WTC11 (cell line): Measurements from ENCODE around the gene G0S2. TPM values are rescaled to one million over a fixed set of nuclear protein-coding genes. Genes with fewer than 3 reads are reported as not detected.

Source experiments
- ATAC-seq: fragments of 200-7000 bp; cut with Tn5 transposase; 2 replicates; pipeline ENCODE4 v1.10.0; 2021; ENCODE audit warnings: mild to moderate bottlenecking, moderate library complexity
- CTCF ChIA-PET: fragments of 300-600 bp; sonication (Branson Sonifier 250); formaldehyde crosslinking; loops from one replicate; lab custom pipeline; 2021; ENCODE audit warnings: antibody characterized with exemption; lab: Charles Lee
- POLR2A ChIA-PET: fragments of 350-600 bp; sonication (Branson Sonifier 250); formaldehyde crosslinking; loops from one replicate; lab custom pipeline; 2021; ENCODE audit warnings: antibody characterized with exemption; lab: Charles Lee
- DNase-seq: peaks from one replicate; pipeline ENCODE4 v3.0.0; 2021; ENCODE audit warnings: low spot score
- H3K27ac Mint-ChIP-seq: 2 replicates; pipeline ENCODE4 v1.8.0; 2021; ENCODE audit warnings: mixed read lengths
- H3K27me3 Mint-ChIP-seq: 2 replicates; pipeline ENCODE4 v1.8.0; 2021; ENCODE audit warnings: low read depth, mild to moderate bottlenecking, moderate library complexity, mixed read lengths
- H3K36me3 Mint-ChIP-seq: 2 replicates; pipeline ENCODE4 v1.8.0; 2021; ENCODE audit warnings: mixed read lengths
- H3K4me1 Mint-ChIP-seq: 2 replicates; pipeline ENCODE4 v1.8.0; 2022; ENCODE audit warnings: mixed read lengths
- H3K4me3 Mint-ChIP-seq: 2 replicates; pipeline ENCODE4 v1.8.0; 2021; ENCODE audit warnings: mild to moderate bottlenecking, moderate library complexity, mixed read lengths
- H3K9me3 Mint-ChIP-seq: 2 replicates; pipeline ENCODE4 v1.8.0; 2021; ENCODE audit warnings: mixed read lengths
- ATF1 ChIP-seq: sonication (generic); formaldehyde crosslinking; IDR thresholded peaks from 2 replicates; pipeline ENCODE4 v1.8.1; 2023; ENCODE audit warnings: mild to moderate bottlenecking, moderate library complexity, missing genetic modification reagents
- CREB1 ChIP-seq: sonication (generic); formaldehyde crosslinking; IDR thresholded peaks from 2 replicates; pipeline ENCODE4 v1.8.0; 2023; ENCODE audit warnings: mild to moderate bottlenecking, missing genetic modification reagents
- CTCF ChIP-seq: fragments of 200-600 bp; IDR thresholded peaks from 2 replicates; pipeline ENCODE4 v1.8.0; 2022; ENCODE audit warnings: antibody characterized with exemption
- ELF4 ChIP-seq: sonication (generic); formaldehyde crosslinking; IDR thresholded peaks from 2 replicates; pipeline ENCODE4 v1.8.1; 2022; ENCODE audit warnings: low read depth, mild to moderate bottlenecking, moderate library complexity, missing genetic modification reagents
- ESRRA ChIP-seq: sonication (generic); formaldehyde crosslinking; IDR thresholded peaks from 2 replicates; pipeline ENCODE4 v1.8.1; 2022; ENCODE audit warnings: mild to moderate bottlenecking, missing genetic modification reagents, borderline replicate concordance
- ETV6 ChIP-seq: sonication (generic); formaldehyde crosslinking; IDR thresholded peaks from 2 replicates; pipeline ENCODE4 v1.8.1; 2022; ENCODE audit warnings: mild to moderate bottlenecking, missing genetic modification reagents
- FOXK1 ChIP-seq: sonication (generic); formaldehyde crosslinking; IDR thresholded peaks from 2 replicates; pipeline ENCODE4 v1.8.0; 2022; ENCODE audit warnings: mild to moderate bottlenecking, moderate library complexity, missing genetic modification reagents
- GTF2I ChIP-seq: fragments of 250-450 bp; sonication (Bioruptor Pico); conservative IDR thresholded peaks from 2 replicates; pipeline ENCODE4 v1.4.0; 2021; ENCODE audit warnings: mild to moderate bottlenecking
- JAZF1 ChIP-seq: fragments of 250-450 bp; sonication (Bioruptor Pico); IDR thresholded peaks from 2 replicates; pipeline ENCODE4 v1.9.0; 2021; ENCODE audit warnings: moderate library complexity, mild to moderate bottlenecking, inconsistent platforms
- KAT7 ChIP-seq: sonication (generic); formaldehyde crosslinking; IDR thresholded peaks from 2 replicates; pipeline ENCODE4 v1.8.1; 2023; ENCODE audit warnings: missing genetic modification reagents, mild to moderate bottlenecking, borderline replicate concordance
- MXD4 ChIP-seq: fragments of 250-450 bp; sonication (Bioruptor Pico); IDR thresholded peaks from 2 replicates; pipeline ENCODE4 v1.8.0; 2021; ENCODE audit warnings: mild to moderate bottlenecking, moderate library complexity, borderline replicate concordance
- NFYB ChIP-seq: sonication (generic); formaldehyde crosslinking; conservative IDR thresholded peaks from 2 replicates; pipeline ENCODE4 v1.8.0; 2022; ENCODE audit warnings: low read depth, missing genetic modification reagents
- SMAD4 ChIP-seq: sonication (generic); formaldehyde crosslinking; IDR thresholded peaks from 2 replicates; pipeline ENCODE4 v1.8.0; 2022; ENCODE audit warnings: mild to moderate bottlenecking, missing genetic modification reagents
- TCF7 ChIP-seq: sonication (generic); formaldehyde crosslinking; IDR thresholded peaks from 2 replicates; pipeline ENCODE4 v1.8.0; 2022; ENCODE audit warnings: mild to moderate bottlenecking, low read depth, missing genetic modification reagents, moderate library complexity
- ZBTB21 ChIP-seq: sonication (generic); formaldehyde crosslinking; IDR thresholded peaks from 2 replicates; pipeline ENCODE4 v1.8.1; 2023; ENCODE audit warnings: mild to moderate bottlenecking, missing genetic modification reagents, borderline replicate concordance
- ZNF138 ChIP-seq: sonication (generic); formaldehyde crosslinking; conservative IDR thresholded peaks from 2 replicates; pipeline ENCODE4 v1.8.1; 2022; ENCODE audit warnings: mild to moderate bottlenecking, moderate library complexity, missing genetic modification reagents
- ZNF219 ChIP-seq: sonication (generic); formaldehyde crosslinking; IDR thresholded peaks from 2 replicates; pipeline ENCODE4 v1.8.0; 2023; ENCODE audit warnings: missing genetic modification reagents, mild to moderate bottlenecking, borderline replicate concordance
- ZNF416 ChIP-seq: fragments of 250-450 bp; sonication (Bioruptor Pico); IDR thresholded peaks from 2 replicates; pipeline ENCODE4 v1.9.0; 2021; ENCODE audit warnings: mild to moderate bottlenecking, inconsistent platforms
- ZNF423 ChIP-seq: fragments of 250-450 bp; sonication (Bioruptor Pico); IDR thresholded peaks from 2 replicates; pipeline ENCODE4 v2.1.2; 2022; ENCODE audit warnings: mild to moderate bottlenecking, moderate library complexity
- total RNA-seq: library from RNA; stranded (reverse); gene quantifications from 3 replicates; pipeline ENCODE4 v1.2.3, GENCODE V29; 2021
- TF ChIP-seq, protein P1 (sequence below): sonication (generic); formaldehyde crosslinking; IDR thresholded peaks from 2 replicates; pipeline ENCODE4 v1.8.1; 2022; ENCODE audit warnings: missing genetic modification reagents, borderline replicate concordance
- TF ChIP-seq, protein P2 (sequence below): sonication (generic); formaldehyde crosslinking; IDR thresholded peaks from 2 replicates; pipeline ENCODE4 v1.8.1; 2023; ENCODE audit warnings: mild to moderate bottlenecking, missing genetic modification reagents, moderate library complexity
- TF ChIP-seq, protein P3 (sequence below): sonication (generic); formaldehyde crosslinking; IDR thresholded peaks from 2 replicates; pipeline ENCODE4 v1.8.1; 2023; ENCODE audit warnings: mild to moderate bottlenecking, missing genetic modification reagents, borderline replicate concordance

The G0S2 gene
- total RNA-seq, 1 experiment from 2014 or later: 0.81 TPM

GRCh38 chr1:209707308-209707707 lies 32.1 kb downstream of the G0S2 start (continued):
- TF ChIP-seq CTCF (no peak), ELF4 (CRISPR knock-in tag) (no peak), GTF2I (CRISPR knock-in tag) (no peak), TCF7 (CRISPR knock-in tag) (no peak), JAZF1 (no peak), ETV6 (CRISPR knock-in tag) (no peak), CREB1 (CRISPR knock-in tag) (no peak), FOXK1 (CRISPR knock-in tag) (no peak), ZBTB21 (no peak), NFYB (no peak)
- TF ChIP-seq, protein P1, sequence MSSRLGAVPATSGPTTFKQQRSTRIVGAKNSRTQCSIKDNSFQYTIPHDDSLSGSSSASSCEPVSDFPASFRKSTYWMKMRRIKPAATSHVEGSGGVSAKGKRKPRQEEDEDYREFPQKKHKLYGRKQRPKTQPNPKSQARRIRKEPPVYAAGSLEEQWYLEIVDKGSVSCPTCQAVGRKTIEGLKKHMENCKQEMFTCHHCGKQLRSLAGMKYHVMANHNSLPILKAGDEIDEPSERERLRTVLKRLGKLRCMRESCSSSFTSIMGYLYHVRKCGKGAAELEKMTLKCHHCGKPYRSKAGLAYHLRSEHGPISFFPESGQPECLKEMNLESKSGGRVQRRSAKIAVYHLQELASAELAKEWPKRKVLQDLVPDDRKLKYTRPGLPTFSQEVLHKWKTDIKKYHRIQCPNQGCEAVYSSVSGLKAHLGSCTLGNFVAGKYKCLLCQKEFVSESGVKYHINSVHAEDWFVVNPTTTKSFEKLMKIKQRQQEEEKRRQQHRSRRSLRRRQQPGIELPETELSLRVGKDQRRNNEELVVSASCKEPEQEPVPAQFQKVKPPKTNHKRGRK (CRISPR knock-in tag): no peak

DNA sequence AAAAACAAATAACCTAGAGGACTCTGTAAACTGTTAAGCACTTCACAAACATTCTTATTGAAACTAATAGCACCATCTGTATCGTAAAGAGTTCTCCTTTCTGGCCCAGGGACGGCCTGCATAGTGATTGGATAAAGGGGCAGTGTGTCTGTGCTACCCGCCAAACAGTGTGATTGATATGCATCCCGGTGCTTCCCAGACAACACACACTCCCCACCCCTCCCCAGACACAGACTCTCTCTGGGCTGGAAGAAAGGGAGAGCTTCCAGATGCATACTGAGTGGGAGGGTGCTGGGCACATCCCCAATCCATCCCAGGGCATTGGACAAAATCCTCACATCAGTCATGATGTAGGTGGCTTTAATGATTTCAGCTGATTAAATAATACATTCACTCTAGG lies 33.1 kb downstream of the G0S2 start:
- no peak for TF ChIP-seq ZNF423 (CRISPR knock-in tag)
- TF ChIP-seq, protein P1 (CRISPR knock-in tag): no peak
- no peak for TF ChIP-seq ETV6 (CRISPR knock-in tag)
- TF ChIP-seq ZNF138 (CRISPR knock-in tag): no peak
- TF ChIP-seq MXD4 (CRISPR knock-in tag): no peak
- no peak for TF ChIP-seq NFYB
- no peak for TF ChIP-seq ZNF416 (CRISPR knock-in tag)
- no peak for TF ChIP-seq CREB1 (CRISPR knock-in tag)
- TF ChIP-seq ELF4 (CRISPR knock-in tag): no peak
- TF ChIP-seq ESRRA (CRISPR knock-in tag): no peak
- no peak for TF ChIP-seq ATF1 (CRISPR knock-in tag)
- no peak for TF ChIP-seq KAT7
- TF ChIP-seq, protein P2, sequence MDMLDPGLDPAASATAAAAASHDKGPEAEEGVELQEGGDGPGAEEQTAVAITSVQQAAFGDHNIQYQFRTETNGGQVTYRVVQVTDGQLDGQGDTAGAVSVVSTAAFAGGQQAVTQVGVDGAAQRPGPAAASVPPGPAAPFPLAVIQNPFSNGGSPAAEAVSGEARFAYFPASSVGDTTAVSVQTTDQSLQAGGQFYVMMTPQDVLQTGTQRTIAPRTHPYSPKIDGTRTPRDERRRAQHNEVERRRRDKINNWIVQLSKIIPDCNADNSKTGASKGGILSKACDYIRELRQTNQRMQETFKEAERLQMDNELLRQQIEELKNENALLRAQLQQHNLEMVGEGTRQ (CRISPR knock-in tag): no peak
- TF ChIP-seq SMAD4 (CRISPR knock-in tag): no peak
- TF ChIP-seq ZNF219 (CRISPR knock-in tag): no peak
- TF ChIP-seq, protein P3, sequence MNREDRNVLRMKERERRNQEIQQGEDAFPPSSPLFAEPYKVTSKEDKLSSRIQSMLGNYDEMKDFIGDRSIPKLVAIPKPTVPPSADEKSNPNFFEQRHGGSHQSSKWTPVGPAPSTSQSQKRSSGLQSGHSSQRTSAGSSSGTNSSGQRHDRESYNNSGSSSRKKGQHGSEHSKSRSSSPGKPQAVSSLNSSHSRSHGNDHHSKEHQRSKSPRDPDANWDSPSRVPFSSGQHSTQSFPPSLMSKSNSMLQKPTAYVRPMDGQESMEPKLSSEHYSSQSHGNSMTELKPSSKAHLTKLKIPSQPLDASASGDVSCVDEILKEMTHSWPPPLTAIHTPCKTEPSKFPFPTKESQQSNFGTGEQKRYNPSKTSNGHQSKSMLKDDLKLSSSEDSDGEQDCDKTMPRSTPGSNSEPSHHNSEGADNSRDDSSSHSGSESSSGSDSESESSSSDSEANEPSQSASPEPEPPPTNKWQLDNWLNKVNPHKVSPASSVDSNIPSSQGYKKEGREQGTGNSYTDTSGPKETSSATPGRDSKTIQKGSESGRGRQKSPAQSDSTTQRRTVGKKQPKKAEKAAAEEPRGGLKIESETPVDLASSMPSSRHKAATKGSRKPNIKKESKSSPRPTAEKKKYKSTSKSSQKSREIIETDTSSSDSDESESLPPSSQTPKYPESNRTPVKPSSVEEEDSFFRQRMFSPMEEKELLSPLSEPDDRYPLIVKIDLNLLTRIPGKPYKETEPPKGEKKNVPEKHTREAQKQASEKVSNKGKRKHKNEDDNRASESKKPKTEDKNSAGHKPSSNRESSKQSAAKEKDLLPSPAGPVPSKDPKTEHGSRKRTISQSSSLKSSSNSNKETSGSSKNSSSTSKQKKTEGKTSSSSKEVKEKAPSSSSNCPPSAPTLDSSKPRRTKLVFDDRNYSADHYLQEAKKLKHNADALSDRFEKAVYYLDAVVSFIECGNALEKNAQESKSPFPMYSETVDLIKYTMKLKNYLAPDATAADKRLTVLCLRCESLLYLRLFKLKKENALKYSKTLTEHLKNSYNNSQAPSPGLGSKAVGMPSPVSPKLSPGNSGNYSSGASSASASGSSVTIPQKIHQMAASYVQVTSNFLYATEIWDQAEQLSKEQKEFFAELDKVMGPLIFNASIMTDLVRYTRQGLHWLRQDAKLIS: no peak
- H3K27me3 Mint-ChIP-seq: no peaks in the 10 kb centered on the region
- no peaks in the 10 kb centered on the region for H3K36me3 Mint-ChIP-seq
- H3K4me3 Mint-ChIP-seq: no peak overlapping the region
- H3K4me1 Mint-ChIP-seq: peaks cover 14% of the 10 kb centered on the region
- ChIA-PET POLR2A (interaction anchor here (0.6 kb wide), 1 partner anchor 1633 kb away, joined by 7 read pairs; no protein-coding TSS in a partner anchor), CTCF (interaction anchor here (1.3 kb wide), 1 partner anchor 139 kb away, joined by 4 read pairs; no protein-coding TSS in a partner anchor)
- H3K9me3 Mint-ChIP-seq: no peaks in the 10 kb centered on the region
- ATAC-seq: peak; percentile 51; the same call in 1 of the 2 replicates
- H3K27ac Mint-ChIP-seq: no peak overlapping the region
- no peak for DNase-seq
